GM23338 (cell line): ENCODE measurements around the gene ERFE. TPM values are rescaled to one million over a fixed set of nuclear protein-coding genes. Genes with fewer than 3 reads are reported as not detected.

Source experiments
- ATAC-seq: fragments of 200-7000 bp; cut with Tn5 transposase; 3 replicates; pipeline ENCODE4 v1.9.1; 2020
- DNase-seq: peaks from one replicate; pipeline ENCODE4 v3.0.0-alpha.2; 2015; ENCODE audit warnings: low spot score
- H2AFZ ChIP-seq: fragments of 200-600 bp; sonication (generic); 2 replicates; pipeline ENCODE4 v1.8.0; 2016; ENCODE audit warnings: antibody characterized with exemption, mild to moderate bottlenecking, moderate library complexity
- H3F3A ChIP-seq: fragments of 200-600 bp; sonication (generic); replicated peaks from 2 replicates; pipeline ENCODE4 v1.8.0; 2017; ENCODE audit warnings: antibody characterized with exemption, mixed run types, low read depth
- H3K27ac ChIP-seq: fragments of 200-600 bp; sonication (generic); 2 replicates; pipeline ENCODE4 v1.6.1; 2016; ENCODE audit warnings: low read depth
- H3K27me3 ChIP-seq: fragments of 200-600 bp; sonication (generic); 2 replicates; pipeline ENCODE4 v1.8.0; 2016; ENCODE audit warnings: mild to moderate bottlenecking, mixed run types, moderate library complexity; ENCODE audit not compliant: insufficient read depth
- H3K36me3 ChIP-seq: fragments of 200-600 bp; sonication (generic); 2 replicates; pipeline ENCODE4 v1.8.0; 2016; ENCODE audit warnings: mild to moderate bottlenecking; ENCODE audit not compliant: insufficient read depth
- H3K4me1 ChIP-seq: fragments of 200-600 bp; sonication (generic); 2 replicates; pipeline ENCODE4 v1.8.0; 2016; ENCODE audit warnings: mild to moderate bottlenecking, moderate library complexity; ENCODE audit not compliant: insufficient read depth
- H3K4me2 ChIP-seq: fragments of 200-600 bp; sonication (generic); 2 replicates; pipeline ENCODE4 v1.7.1; 2017; ENCODE audit warnings: mixed run types
- H3K4me3 ChIP-seq: fragments of 200-600 bp; sonication (generic); 2 replicates; pipeline ENCODE4 v1.6.1; 2016; ENCODE audit warnings: mixed run types
- H3K79me2 ChIP-seq: fragments of 200-600 bp; sonication (generic); replicated peaks from 2 replicates; pipeline ENCODE4 v1.8.0; 2017; ENCODE audit warnings: mild to moderate bottlenecking; ENCODE audit not compliant: insufficient read depth
- H3K9me2 ChIP-seq: fragments of 200-600 bp; sonication (generic); 2 replicates; pipeline ENCODE4 v1.8.0; 2017; ENCODE audit not compliant: insufficient read depth
- H4K20me1 ChIP-seq: fragments of 200-600 bp; sonication (generic); replicated peaks from 2 replicates; pipeline ENCODE4 v1.8.0; 2017; ENCODE audit warnings: mild to moderate bottlenecking; ENCODE audit not compliant: insufficient read depth
- H3K27ac Mint-ChIP-seq: 2 replicates; pipeline ENCODE4 v1.8.0; 2020; ENCODE audit warnings: inconsistent platforms, mild to moderate bottlenecking, moderate library complexity, mixed read lengths
- H3K27me3 Mint-ChIP-seq: 3 replicates; pipeline ENCODE4 v1.8.0; 2022; ENCODE audit warnings: low read depth, mild to moderate bottlenecking, moderate library complexity, mixed read lengths, inconsistent platforms; ENCODE audit not compliant: insufficient read depth, poor library complexity
- H3K36me3 Mint-ChIP-seq: 3 replicates; pipeline ENCODE4 v1.8.0; 2021; ENCODE audit warnings: low read depth, mild to moderate bottlenecking, inconsistent platforms, moderate library complexity, mixed read lengths
- H3K4me1 Mint-ChIP-seq: 3 replicates; pipeline ENCODE4 v1.8.0; 2020; ENCODE audit warnings: mild to moderate bottlenecking, inconsistent platforms, mixed read lengths
- H3K4me3 Mint-ChIP-seq: 3 replicates; pipeline ENCODE4 v1.8.0; 2021; ENCODE audit warnings: moderate library complexity, mild to moderate bottlenecking, inconsistent platforms, mixed read lengths
- H3K9me3 Mint-ChIP-seq: 3 replicates; pipeline ENCODE4 v1.8.0; 2020; ENCODE audit warnings: moderate library complexity, mild to moderate bottlenecking, inconsistent platforms, mixed read lengths
- EZH2 ChIP-seq: fragments of 200-600 bp; sonication (generic); IDR thresholded peaks from one replicate; pipeline ENCODE4 v1.8.0; 2017; ENCODE audit warnings: antibody characterized with exemption, mild to moderate bottlenecking, low read depth; ENCODE audit not compliant: unreplicated experiment
- EZH2phosphoT487 ChIP-seq: fragments of 200-600 bp; sonication (generic); IDR thresholded peaks from one replicate; pipeline ENCODE4 v1.8.1; 2018; ENCODE audit warnings: antibody characterized with exemption; ENCODE audit not compliant: unreplicated experiment
- JUNB ChIP-seq: IDR thresholded peaks from one replicate; pipeline ENCODE4 v1.6.1; 2016; ENCODE audit warnings: antibody characterized with exemption; ENCODE audit not compliant: unreplicated experiment
- NANOG ChIP-seq: IDR thresholded peaks from 2 replicates; pipeline ENCODE4 v1.6.1; 2016; ENCODE audit warnings: antibody characterized with exemption, borderline replicate concordance
- POLR2AphosphoS5 ChIP-seq: IDR thresholded peaks from 2 replicates; pipeline ENCODE4 v1.6.1; 2016; ENCODE audit warnings: antibody characterized with exemption, low read depth
- REST ChIP-seq: IDR thresholded peaks from one replicate; pipeline ENCODE4 v1.6.1; 2018; ENCODE audit warnings: antibody characterized with exemption; ENCODE audit not compliant: unreplicated experiment
- STAT1 ChIP-seq: IDR thresholded peaks from one replicate; pipeline ENCODE4 v1.6.1; 2016; ENCODE audit warnings: antibody characterized with exemption; ENCODE audit not compliant: unreplicated experiment
- ZNF114 ChIP-seq: fragments of 250-450 bp; sonication (Bioruptor Pico); IDR thresholded peaks from 2 replicates; pipeline ENCODE4 v1.5.0; 2020; ENCODE audit warnings: mild to moderate bottlenecking, moderate library complexity
- ZNF331 ChIP-seq: fragments of 250-450 bp; sonication (Bioruptor Pico); IDR thresholded peaks from 2 replicates; pipeline ENCODE4 v1.5.0; 2020; ENCODE audit warnings: low read depth, mild to moderate bottlenecking, moderate library complexity
- polyA plus RNA-seq: library from polyadenylated mRNA; unstranded; fragments of >200 nt; fragmentation: Nextera tagmentation; extraction: Ambion mirVana; gene quantifications from 2 replicates; pipeline ENCODE4 v1.2.1, GENCODE V29; 2016
- total RNA-seq: library from RNA; depleted of rRNA; stranded (reverse); fragments of >200 nt; shearing (Covaris generic); gene quantifications from 2 replicates; pipeline ENCODE4 v1.2.3, GENCODE V29; 2014
- TF ChIP-seq, protein P1 (sequence below), 2 experiments: fragments of 200-600 bp in 1 of 2; sonication (generic) in 1 of 2; conservative IDR thresholded peaks; 2 replicates each; pipeline versions ENCODE4 v1.5.1 to v1.6.1; 2016 to 2017; ENCODE audit warnings: antibody characterized with exemption in 2 of 2, low read depth in 2 of 2, mild to moderate bottlenecking in 2 of 2, moderate library complexity in 1 of 2
- TF ChIP-seq, protein P2 (sequence below): IDR thresholded peaks from 2 replicates; pipeline ENCODE4 v1.6.1; 2016; ENCODE audit warnings: antibody characterized with exemption

Gene ERFE
- total and polyA plus RNA-seq, 2 experiments from 2014 or later: 1.0 to 3.3 TPM

DNA sequence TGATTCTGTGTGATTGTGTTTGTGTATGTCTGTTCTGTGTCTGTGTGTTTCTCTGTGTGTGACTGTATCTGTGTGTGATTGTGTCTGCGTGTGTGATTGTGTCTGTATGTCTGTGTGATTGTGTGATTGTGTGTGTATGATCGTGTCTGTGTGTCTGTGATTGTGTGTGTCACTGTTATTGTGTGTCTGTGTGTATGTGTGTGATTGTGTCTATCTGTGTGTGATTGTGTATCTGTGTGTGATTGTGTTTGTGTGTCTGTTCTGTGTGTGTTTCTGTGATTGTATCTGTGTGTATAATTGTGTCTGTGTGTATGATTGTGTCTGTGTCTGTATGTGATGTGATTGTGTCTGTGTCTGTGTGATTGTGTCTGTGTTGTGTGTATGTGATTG lies 32.0 kb upstream of the ERFE start:
- H3K27ac ChIP-seq: no peak overlapping the region
- H3K4me1 ChIP-seq: no peaks in the 10 kb centered on the region
- Mint-ChIP-seq H3K4me3 (no peak overlapping the region), H3K9me3 (no peaks in the 10 kb centered on the region), H3K27ac (no peak overlapping the region), H3K27me3 (peaks cover 4% of the 10 kb centered on the region), H3K4me1 (no peaks in the 10 kb centered on the region), H3K36me3 (no peaks in the 10 kb centered on the region)
- peaks cover 9% of the 10 kb centered on the region; the same call in 1 of the 2 replicates for H3F3A ChIP-seq
- TF ChIP-seq ZNF331 (CRISPR knock-in tag): no peak
- TF ChIP-seq EZH2: no peak
- TF ChIP-seq ZNF114 (CRISPR knock-in tag): no peak
- TF ChIP-seq, protein P1, sequence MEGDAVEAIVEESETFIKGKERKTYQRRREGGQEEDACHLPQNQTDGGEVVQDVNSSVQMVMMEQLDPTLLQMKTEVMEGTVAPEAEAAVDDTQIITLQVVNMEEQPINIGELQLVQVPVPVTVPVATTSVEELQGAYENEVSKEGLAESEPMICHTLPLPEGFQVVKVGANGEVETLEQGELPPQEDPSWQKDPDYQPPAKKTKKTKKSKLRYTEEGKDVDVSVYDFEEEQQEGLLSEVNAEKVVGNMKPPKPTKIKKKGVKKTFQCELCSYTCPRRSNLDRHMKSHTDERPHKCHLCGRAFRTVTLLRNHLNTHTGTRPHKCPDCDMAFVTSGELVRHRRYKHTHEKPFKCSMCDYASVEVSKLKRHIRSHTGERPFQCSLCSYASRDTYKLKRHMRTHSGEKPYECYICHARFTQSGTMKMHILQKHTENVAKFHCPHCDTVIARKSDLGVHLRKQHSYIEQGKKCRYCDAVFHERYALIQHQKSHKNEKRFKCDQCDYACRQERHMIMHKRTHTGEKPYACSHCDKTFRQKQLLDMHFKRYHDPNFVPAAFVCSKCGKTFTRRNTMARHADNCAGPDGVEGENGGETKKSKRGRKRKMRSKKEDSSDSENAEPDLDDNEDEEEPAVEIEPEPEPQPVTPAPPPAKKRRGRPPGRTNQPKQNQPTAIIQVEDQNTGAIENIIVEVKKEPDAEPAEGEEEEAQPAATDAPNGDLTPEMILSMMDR (conservative IDR thresholded peaks at IDR 0.05; ENCODE audit: low read depth in 2 of 2): no peak
- TF ChIP-seq NANOG: no peak
- TF ChIP-seq JUNB: no peak
- TF ChIP-seq POLR2AphosphoS5: no peak
- no peak for TF ChIP-seq EZH2phosphoT487
- no peak for TF ChIP-seq STAT1
- no peak for TF ChIP-seq REST
- TF ChIP-seq, protein P2, sequence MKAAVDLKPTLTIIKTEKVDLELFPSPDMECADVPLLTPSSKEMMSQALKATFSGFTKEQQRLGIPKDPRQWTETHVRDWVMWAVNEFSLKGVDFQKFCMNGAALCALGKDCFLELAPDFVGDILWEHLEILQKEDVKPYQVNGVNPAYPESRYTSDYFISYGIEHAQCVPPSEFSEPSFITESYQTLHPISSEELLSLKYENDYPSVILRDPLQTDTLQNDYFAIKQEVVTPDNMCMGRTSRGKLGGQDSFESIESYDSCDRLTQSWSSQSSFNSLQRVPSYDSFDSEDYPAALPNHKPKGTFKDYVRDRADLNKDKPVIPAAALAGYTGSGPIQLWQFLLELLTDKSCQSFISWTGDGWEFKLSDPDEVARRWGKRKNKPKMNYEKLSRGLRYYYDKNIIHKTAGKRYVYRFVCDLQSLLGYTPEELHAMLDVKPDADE: no peak
- H3K4me3 ChIP-seq: no peak overlapping the region
- H3K27me3 ChIP-seq: no peaks in the 10 kb centered on the region
- H3K9me2 ChIP-seq: no peaks in the 10 kb centered on the region
- no peaks in the 10 kb centered on the region for H4K20me1 ChIP-seq
- no peaks in the 10 kb centered on the region for H3K79me2 ChIP-seq
- H3K36me3 ChIP-seq: no peaks in the 10 kb centered on the region
- no peak for ATAC-seq
- H2AFZ ChIP-seq: no peak overlapping the region
- no peak for DNase-seq
- H3K4me2 ChIP-seq: no peak overlapping the region
